SK-MEL-5 (cell line): ENCODE data around the gene ALDH3A1. TPM values are rescaled to one million over a fixed set of nuclear protein-coding genes. Genes with fewer than 3 reads are reported as not detected.
A peak's percentile ranks its signal among the peaks of the same experiment; 100 is the strongest.

Experiments
- DNase-seq: peaks from one replicate; pipeline ENCODE4 v3.0.0-alpha.2; 2016; ENCODE audit warnings: low read depth, low spot score
- in situ Hi-C: cut with HindIII; loops from 2 replicates; pipeline ENCODE4 v1.10.0; 2016; ENCODE audit warnings: low sequenced_read_pairs, high pct_unique_total_duplicates, low pct_unique_long_range_greater_than_20kb
- polyA plus RNA-seq, 2 experiments: library from polyadenylated mRNA; depleted of rRNA; stranded (reverse); fragments of >200 nt; gene quantifications; 2 replicates each; pipeline ENCODE4 v1.2.3, GENCODE V29; 2015
- total RNA-seq: library from RNA; depleted of rRNA; stranded (reverse); fragments of >200 nt; shearing (Covaris generic); gene quantifications from 2 replicates; pipeline ENCODE4 v1.2.3, GENCODE V29; 2014; rRNA removed

Gene ALDH3A1
- total RNA-seq = 0.63 TPM in 1 of 2 replicates, not detected in the other
- polyA plus RNA-seq (2015; cell fraction: cytosol; rRNA removed) = 0.37 and 0.40 TPM in 2 replicates
- polyA plus RNA-seq (2015; cell fraction: nucleus; rRNA removed) = 0.31 TPM in 1 of 2 replicates, not detected in the other

GRCh38 chr17:19747829-19748806 is at the start of gene ALDH3A1:
Gene ALDH3A1, minus strand, starts transcription at chr17:19748298. Its CDS starts 3,169 bp downstream, at chr17:19745129.
- in situ Hi-C loops = no loop called here
- no peak for DNase-seq

- DNase-seq = no peak
- in situ Hi-C loops = no loop called here
Observed at GRCh38 chr17:19796457-19796856, 48.4 kb upstream of the ALDH3A1 start.

GRCh38 chr17:19791918-19792550 is 43.9 kb upstream of the ALDH3A1 start:
- in situ Hi-C loops = no loop called here
- no peak for DNase-seq

- in situ Hi-C loops = no loop called here
- DNase-seq = no peak
Observed at GRCh38 chr17:19787733-19788357, 39.7 kb upstream of the ALDH3A1 start.

- DNase-seq = peak; percentile 28
- in situ Hi-C loops = no loop called here
Observed at GRCh38 chr17:19785854-19786253, 37.8 kb upstream of the ALDH3A1 start.

- in situ Hi-C loops = no loop called here
- DNase-seq = no peak
Observed at GRCh38 chr17:19781488-19782458, 33.7 kb upstream of the ALDH3A1 start.

GRCh38 chr17:19780846-19781245 is 32.7 kb upstream of the ALDH3A1 start:
- no peak for DNase-seq
- in situ Hi-C loops = no loop called here

- in situ Hi-C loops = no loop called here
- DNase-seq = no peak
Observed at GRCh38 chr17:19773534-19773933, 25.4 kb upstream of the ALDH3A1 start.

GRCh38 chr17:19771971-19772630 is 24.0 kb upstream of the ALDH3A1 start:
- in situ Hi-C loops = no loop called here
- DNase-seq = no peak

GRCh38 chr17:19770985-19771735 is 23.1 kb upstream of the ALDH3A1 start:
- in situ Hi-C loops = no loop called here
- DNase-seq = peak; percentile 35

- in situ Hi-C loops = no loop called here
- no peak for DNase-seq
Observed at GRCh38 chr17:19769946-19770652, 22.0 kb upstream of the ALDH3A1 start.

- in situ Hi-C loops = no loop called here
Observed at GRCh38 chr17:19768046-19768782, 20.1 kb upstream of the ALDH3A1 start.

GRCh38 chr17:19766421-19767270 is 18.5 kb upstream of the ALDH3A1 start:
- in situ Hi-C loops = no loop called here
- DNase-seq = peak; percentile 68

More at GRCh38 chr17:19768046-19768782, 20.1 kb upstream of the ALDH3A1 start:
- DNase-seq = no peak

GRCh38 chr17:19766016-19766415 is 17.9 kb upstream of the ALDH3A1 start:
- no peak for DNase-seq
- in situ Hi-C loops = no loop called here
